GM13976 (cell line): ENCODE measurements around the gene HS3ST4.

ENCODE experiments used
- DNase-seq: peaks from one replicate; pipeline ENCODE4 v3.0.0; 2012; ENCODE audit warnings: low spot score
- CTCF ChIP-seq: IDR thresholded peaks from 2 replicates; pipeline ENCODE4 v1.5.1; 2012; ENCODE audit warnings: borderline replicate concordance, mild to moderate bottlenecking; ENCODE audit not compliant: insufficient read depth; ENCODE audit errors: extremely low read depth, missing control alignments, control extremely low read depth
- in situ Hi-C: fragments of 300-500 bp; cut with MboI; formaldehyde crosslinking; loops from one replicate; pipeline ENCODE4 v1.12.0; 2022; ENCODE audit warnings: low sequenced_read_pairs, mixed read lengths, inconsistent platforms; ENCODE audit not compliant: unreplicated experiment

The HS3ST4 gene

DNA sequence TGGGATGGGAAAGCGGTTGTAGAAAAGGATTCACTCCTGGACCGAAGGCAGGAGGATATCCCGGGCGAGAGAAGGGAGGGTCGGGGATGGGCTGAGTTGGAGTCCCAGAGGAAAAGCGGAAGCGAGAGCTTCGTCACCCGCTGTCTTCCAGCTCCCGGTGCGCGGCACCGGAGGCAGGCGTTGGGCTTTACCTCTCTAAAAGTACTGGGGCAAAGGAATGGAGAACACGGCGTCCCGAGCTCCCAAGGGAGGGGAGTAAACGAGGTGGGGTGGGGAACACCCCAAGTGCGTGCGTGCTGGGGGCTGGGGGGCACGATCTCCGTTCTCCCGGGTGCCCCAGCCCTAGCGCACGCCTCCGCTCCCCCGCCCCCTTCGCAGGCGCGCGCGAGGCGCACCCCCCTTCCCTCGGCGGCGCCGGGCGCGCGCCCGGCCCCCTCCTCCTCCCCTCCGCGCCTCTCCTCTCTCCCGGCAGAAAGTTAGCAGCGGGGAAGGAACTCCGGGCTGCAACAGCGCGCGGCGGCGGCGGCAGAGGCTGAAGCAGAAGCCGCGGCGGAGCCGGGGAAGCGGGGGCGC lies at the start of gene HS3ST4:
TSS of gene HS3ST4 (plus strand) at position 441 of the 573 bp plus-strand sequence.
- no peak for TF ChIP-seq CTCF
- in situ Hi-C loops: no loop called here
- peak; percentile 34 for DNase-seq

- no peak for DNase-seq
- in situ Hi-C loops: no loop called here
- no peak for TF ChIP-seq CTCF
Observed at GRCh38 chr16:25643633-25644032, 48.1 kb upstream of the HS3ST4 start.

- no peak for DNase-seq
- in situ Hi-C loops: no loop called here
- no peak for TF ChIP-seq CTCF
Observed at GRCh38 chr16:25656639-25657038, 35.1 kb upstream of the HS3ST4 start.

GRCh38 chr16:25676820-25677219 lies 14.9 kb upstream of the HS3ST4 start:
- TF ChIP-seq CTCF: no peak
- in situ Hi-C loops: no loop called here
- no peak for DNase-seq

DNA sequence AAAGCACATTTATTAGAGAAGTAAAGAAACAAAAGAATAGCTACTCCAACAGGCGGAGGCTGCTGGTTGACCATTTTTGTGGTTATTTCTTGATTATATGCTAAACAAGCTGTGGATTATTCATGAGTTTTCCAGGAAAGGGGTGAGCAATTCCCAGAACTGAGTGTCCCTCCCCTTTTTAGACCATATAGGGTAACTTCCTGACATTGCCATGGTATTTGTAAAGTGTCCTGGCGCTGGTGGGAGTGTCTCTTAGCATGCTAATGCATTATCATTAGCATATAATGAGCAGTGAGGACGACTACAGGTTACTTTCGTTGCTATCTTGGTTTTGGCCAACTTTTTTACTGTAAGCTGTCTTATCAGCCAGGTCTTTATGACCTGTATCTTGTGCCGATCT lies 12.2 kb upstream of the HS3ST4 start:
- in situ Hi-C loops: no loop called here
- no peak for DNase-seq
- no peak for TF ChIP-seq CTCF

GRCh38 chr16:25689137-25689836 lies 2.5 kb upstream of the HS3ST4 start:
- no peak for TF ChIP-seq CTCF
- DNase-seq: no peak
- in situ Hi-C loops: no loop called here
